Measurements from ENCODE around the gene HPN. TPM values are rescaled to one million over a fixed set of nuclear protein-coding genes. Genes with fewer than 3 reads are reported as not detected.
A peak's percentile ranks its signal among the peaks of the same experiment; 100 is the strongest.
"Not testable (repeated sequence)": the region's sequence is repeated elsewhere in the genome, so short reads cannot be mapped to it uniquely, and the experiment has no call there.

The HPN gene
- polyA plus RNA-seq, 3 donors: 0.05 TPM; not detected in 2

GRCh38 chr19:35013041-35013819 lies 28.3 kb upstream of the HPN start:
- Mint-ChIP-seq H3K27ac (peak overlapping the region; percentile 86 to 97 (median 90)), H3K4me1 (peaks cover 68% of the 10 kb centered on the region), H3K9me3 (no peaks in the 10 kb centered on the region), H3K27me3 (ENCODE audit: low read depth in 3 of 3) (peaks cover 0 to 3% (median 0%) of the 10 kb centered on the region in 3 donors), H3K4me3 (peak overlapping the region; percentile 48 to 91), H3K36me3 (peaks cover 58 to 85% of the 10 kb centered on the region in 2 donors)
- Histone ChIP-seq H3K4me1 (ENCODE audit: control insufficient read depth in 1 of 2, insufficient read depth in 2 of 2, low read length in 2 of 2) (peaks cover 68 to 77% of the 10 kb centered on the region in 2 donors), H3K79me2 (ENCODE audit: insufficient read depth, low read length) (peaks cover 14% of the 10 kb centered on the region), H3K27me3 (ENCODE audit: control insufficient read depth in 2 of 2, insufficient read depth in 2 of 2, low read length in 2 of 2) (no peaks in the 10 kb centered on the region), H3K9ac (ENCODE audit: insufficient read depth, low read length, poor library complexity, severe bottlenecking) (peak overlapping the region; percentile 42), H2AFZ (ENCODE audit: insufficient read depth, low read depth, low read length, poor library complexity, severe bottlenecking) (no peak overlapping the region), H3K4me3 (replicated peaks in 1 of 3; ENCODE audit: low read depth in 2 of 3, low read length in 3 of 3) (peak overlapping the region in 1 of 3 experiments; percentile 70), H3K9me3 (replicated peaks in 1 of 2; ENCODE audit: control insufficient read depth in 1 of 2, insufficient read depth in 1 of 2, low read length in 2 of 2) (no peaks in the 10 kb centered on the region), H3K36me3 (replicated peaks in 1 of 2; ENCODE audit: control insufficient read depth in 1 of 2, insufficient read depth in 2 of 2, low read length in 2 of 2) (peaks cover 45 to 63% of the 10 kb centered on the region in 2 donors), H3K4me2 (replicated peaks; ENCODE audit: extremely low read depth, low read length, poor library complexity, severe bottlenecking) (peak overlapping the region; percentile 79), H4K20me1 (ENCODE audit: insufficient read depth, low read length) (peaks cover 5% of the 10 kb centered on the region), H3K27ac (ENCODE audit: low read depth in 1 of 2, low read length in 2 of 2) (peak overlapping the region; percentile 78 to 88)
- WGBS (ENCODE audit: insufficient coverage): 51% methylated on average over 22 of the region's 32 CpGs
- peak; percentile 97 for TF ChIP-seq CTCF (IDR thresholded peaks at IDR 0.05)
- intact Hi-C loops (cut with micrococcal nuclease): loop anchor here (1.0 to 5.0 kb wide), 2 partner anchors 40 to 41 kb away; no protein-coding TSS in a partner anchor
- peak; percentile 56 to 85 (median 67) for DNase-seq

DNA sequence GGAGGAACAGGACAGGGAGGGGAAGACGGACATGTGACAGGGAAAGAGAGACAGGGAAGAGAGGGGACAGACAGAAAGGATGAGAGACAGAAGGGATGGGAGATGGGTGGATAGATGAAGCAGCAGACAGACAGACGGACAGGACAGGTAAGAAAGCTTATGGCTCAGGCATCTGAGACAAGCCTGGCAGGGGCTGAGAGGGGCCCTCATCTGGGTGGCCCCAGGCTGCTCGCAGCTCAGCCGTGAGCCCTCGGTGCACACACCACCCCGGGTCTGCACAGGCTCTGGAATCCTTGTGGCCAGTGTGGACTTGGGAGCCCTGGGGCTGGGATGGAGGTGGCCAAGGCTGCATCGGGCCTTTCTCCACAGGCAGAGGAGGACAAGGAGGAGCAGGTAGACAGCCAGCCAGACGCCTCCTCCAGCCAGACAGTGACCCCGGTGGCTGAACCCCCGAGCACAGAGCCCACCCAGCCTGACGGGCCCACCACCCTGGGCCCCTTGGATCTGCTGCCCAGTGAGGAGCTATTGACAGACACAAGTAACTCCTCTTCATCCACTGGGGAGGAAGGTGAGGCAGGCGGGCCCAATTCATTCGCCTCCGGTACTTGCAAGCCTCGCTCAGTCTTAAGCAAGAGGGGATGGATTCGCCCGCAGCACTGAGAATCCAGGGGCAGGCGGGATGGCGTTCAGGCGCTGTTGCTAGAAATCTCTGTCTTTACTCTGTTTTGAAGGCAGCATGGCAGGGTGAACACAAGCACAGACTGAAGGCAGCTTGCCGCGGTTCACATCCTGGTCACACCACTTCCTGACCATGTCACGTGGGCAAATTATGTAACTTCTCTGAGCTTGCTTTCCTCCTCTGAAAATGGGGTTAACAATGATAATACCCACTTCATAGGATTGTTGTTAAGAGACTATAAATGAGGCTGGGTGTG lies 27.4 kb upstream of the HPN start:
- Histone ChIP-seq H3K4me2 (replicated peaks; ENCODE audit: extremely low read depth, low read length, poor library complexity, severe bottlenecking) (peak overlapping the region; percentile 79), H3K79me2 (ENCODE audit: insufficient read depth, low read length) (peaks cover 14% of the 10 kb centered on the region), H4K20me1 (ENCODE audit: insufficient read depth, low read length) (peaks cover 2% of the 10 kb centered on the region), H3K9me3 (replicated peaks in 1 of 2; ENCODE audit: control insufficient read depth in 1 of 2, insufficient read depth in 1 of 2, low read length in 2 of 2) (no peaks in the 10 kb centered on the region), H3K36me3 (replicated peaks in 1 of 2; ENCODE audit: control insufficient read depth in 1 of 2, insufficient read depth in 2 of 2, low read length in 2 of 2) (peaks cover 48 to 63% of the 10 kb centered on the region in 2 donors), H3K27me3 (ENCODE audit: control insufficient read depth in 2 of 2, insufficient read depth in 2 of 2, low read length in 2 of 2) (no peaks in the 10 kb centered on the region), H3K4me3 (replicated peaks in 1 of 3; ENCODE audit: low read depth in 2 of 3, low read length in 3 of 3) (peak overlapping the region in 2 of 3 experiments; percentile 19 to 70), H3K27ac (ENCODE audit: low read depth in 1 of 2, low read length in 2 of 2) (peak overlapping the region; percentile 78 to 88), H3K9ac (ENCODE audit: insufficient read depth, low read length, poor library complexity, severe bottlenecking) (peak overlapping the region; percentile 42), H2AFZ (ENCODE audit: insufficient read depth, low read depth, low read length, poor library complexity, severe bottlenecking) (peak overlapping the region; percentile 64), H3K4me1 (ENCODE audit: control insufficient read depth in 1 of 2, insufficient read depth in 2 of 2, low read length in 2 of 2) (peaks cover 68 to 77% of the 10 kb centered on the region in 2 donors)
- Mint-ChIP-seq H3K4me1 (peaks cover 68% of the 10 kb centered on the region), H3K36me3 (peaks cover 65 to 90% of the 10 kb centered on the region in 2 donors), H3K27ac (peak overlapping the region; percentile 86 to 97 (median 90)), H3K27me3 (ENCODE audit: low read depth in 3 of 3) (peaks cover 0 to 5% (median 0%) of the 10 kb centered on the region in 3 donors), H3K9me3 (no peaks in the 10 kb centered on the region), H3K4me3 (peak overlapping the region; percentile 73 to 91)
- intact Hi-C loops (cut with micrococcal nuclease): loop anchor here (1.0 to 5.0 kb wide), 2 partner anchors 41 to 42 kb away; no protein-coding TSS in a partner anchor
- peak; percentile 53 to 81 (median 77) for DNase-seq
- no peak for TF ChIP-seq CTCF (IDR thresholded peaks at IDR 0.05)
- 47% methylated on average over 19 of the region's 23 CpGs for WGBS (ENCODE audit: insufficient coverage)

GRCh38 chr19:35014774-35015173 lies 26.7 kb upstream of the HPN start:
- Histone ChIP-seq H3K4me3 (replicated peaks in 1 of 3; ENCODE audit: low read depth in 2 of 3, low read length in 3 of 3) (peak overlapping the region in 1 of 3 experiments; percentile 70), H3K36me3 (replicated peaks in 1 of 2; ENCODE audit: control insufficient read depth in 1 of 2, insufficient read depth in 2 of 2, low read length in 2 of 2) (peaks cover 48 to 63% of the 10 kb centered on the region in 2 donors), H3K4me1 (ENCODE audit: control insufficient read depth in 1 of 2, insufficient read depth in 2 of 2, low read length in 2 of 2) (peaks cover 68 to 76% of the 10 kb centered on the region in 2 donors), H3K9ac (ENCODE audit: insufficient read depth, low read length, poor library complexity, severe bottlenecking) (peak overlapping the region; percentile 42), H3K79me2 (ENCODE audit: insufficient read depth, low read length) (peaks cover 14% of the 10 kb centered on the region), H3K4me2 (replicated peaks; ENCODE audit: extremely low read depth, low read length, poor library complexity, severe bottlenecking) (peak overlapping the region; percentile 79), H3K27ac (ENCODE audit: low read depth in 1 of 2, low read length in 2 of 2) (peak overlapping the region; percentile 78 to 88)
- not testable (repeated sequence) for H3K27me3 ChIP-seq (ENCODE audit: control insufficient read depth in 2 of 2, insufficient read depth in 2 of 2, low read length in 2 of 2); H3K9me3 ChIP-seq (replicated peaks in 1 of 2; ENCODE audit: control insufficient read depth in 1 of 2, insufficient read depth in 1 of 2, low read length in 2 of 2); H3K27me3 Mint-ChIP-seq (ENCODE audit: low read depth in 3 of 3); H3K9me3 Mint-ChIP-seq; H4K20me1 ChIP-seq (ENCODE audit: insufficient read depth, low read length); DNase-seq; H2AFZ ChIP-seq (ENCODE audit: insufficient read depth, low read depth, low read length, poor library complexity, severe bottlenecking)
- peaks cover 68% of the 10 kb centered on the region for H3K4me1 Mint-ChIP-seq
- 89% methylated on average over 1 of the region's 4 CpGs for WGBS (ENCODE audit: insufficient coverage)
- peak overlapping the region in 1 of 2 donors; percentile 91 for H3K4me3 Mint-ChIP-seq
- H3K27ac Mint-ChIP-seq: peak overlapping the region in 6 of 7 donors; percentile 86 to 97 (median 90)
- H3K36me3 Mint-ChIP-seq: peaks cover 65 to 90% of the 10 kb centered on the region in 2 donors
- intact Hi-C loops (cut with micrococcal nuclease): loop anchor here in 1 of 2 donors (5.0 kb wide), 1 partner anchor 42 kb away; no protein-coding TSS in a partner anchor
